Left renal pelvis (tissue), 4 donors: Measurements from ENCODE around the gene FOXL2. TPM values are rescaled to one million over a fixed set of nuclear protein-coding genes. Genes with fewer than 3 reads are reported as not detected.

ENCODE experiments used
- DNase-seq, 4 donors: peaks; one replicate each; pipeline ENCODE4 v3.0.0-alpha.2; 2013; ENCODE audit warnings: low read depth in 4 of 4, low spot score in 3 of 4
- polyA plus RNA-seq, 4 donors: library from polyadenylated mRNA; unstranded; fragments of 120-200 nt; gene quantifications; one replicate each; pipeline ENCODE4 v1.2.1, GENCODE V29; 2013; ENCODE audit not compliant: insufficient read length in 4 of 4

FOXL2 gene
- not detected for polyA plus RNA-seq

DNA sequence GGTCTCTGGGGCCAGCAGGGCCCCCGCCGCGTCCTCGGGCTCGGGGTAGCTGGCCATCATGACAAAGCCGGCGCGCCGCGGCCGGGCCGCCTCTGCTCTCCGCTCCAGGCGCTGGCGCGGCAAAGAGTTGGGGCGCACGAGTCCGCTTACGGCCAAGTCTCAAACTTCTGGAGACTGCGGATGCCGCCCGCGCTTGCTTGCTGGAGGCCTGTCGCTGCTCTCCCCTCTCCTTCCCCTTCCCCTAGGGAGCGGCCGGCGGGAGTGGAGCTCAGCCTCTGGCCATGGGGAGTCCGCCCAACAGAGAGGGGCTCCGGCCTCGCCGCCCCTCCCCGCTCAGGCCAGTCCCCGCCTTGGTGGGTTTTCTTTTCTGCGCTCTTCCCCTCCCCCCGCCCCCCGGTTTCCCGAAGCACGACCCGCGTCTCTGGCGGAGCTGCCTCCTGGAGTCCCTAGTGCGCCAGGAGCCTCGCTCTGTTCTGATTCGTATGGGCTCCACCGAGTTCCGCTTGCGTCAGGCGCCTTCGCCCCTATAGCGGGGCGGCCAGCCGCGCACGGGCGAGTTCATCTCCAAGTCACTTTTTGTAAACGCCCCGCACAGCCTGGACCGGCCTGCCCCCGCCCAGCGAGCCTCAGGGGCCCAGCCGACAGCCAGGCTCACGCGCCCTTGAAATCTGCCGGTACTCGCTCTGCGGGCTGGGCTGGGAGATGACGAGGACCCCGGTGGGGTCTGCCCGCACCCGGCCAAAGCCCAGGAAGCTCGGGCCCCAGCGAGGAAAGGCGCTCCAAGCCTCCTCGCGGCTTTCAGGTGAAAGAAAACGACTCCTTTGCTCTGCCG lies at the start of gene FOXL2, which contains the start of gene FOXL2NB:
Gene FOXL2 (minus strand): TSS at position 475 of the 832 bp plus-strand sequence. CDS start 415 bp downstream, at position 60.
Gene FOXL2NB (plus strand): TSS at position 555 of the 832 bp plus-strand sequence. CDS start 148 bp downstream, at position 703.
- DNase-seq = no peak

DNA sequence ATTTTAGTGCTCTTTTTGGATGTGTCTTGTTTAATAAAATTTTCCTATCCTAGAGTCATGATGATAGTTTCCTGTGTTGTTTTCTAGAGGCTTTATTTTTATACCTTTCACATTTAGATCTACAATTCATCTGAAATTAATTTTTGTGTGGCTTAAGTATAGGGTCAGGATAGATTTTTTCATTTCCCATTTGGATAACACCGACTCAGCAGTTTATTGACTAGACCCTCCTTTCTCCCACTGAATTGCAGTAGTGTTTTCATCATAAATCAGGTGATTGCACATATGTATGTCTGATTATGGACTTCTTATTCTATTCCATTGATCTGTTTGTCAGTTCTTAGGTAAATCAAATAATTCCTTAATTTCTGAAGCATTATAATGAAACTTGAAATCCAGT lies 48.8 kb upstream of the FOXL2 start:
- DNase-seq = no peak

DNA sequence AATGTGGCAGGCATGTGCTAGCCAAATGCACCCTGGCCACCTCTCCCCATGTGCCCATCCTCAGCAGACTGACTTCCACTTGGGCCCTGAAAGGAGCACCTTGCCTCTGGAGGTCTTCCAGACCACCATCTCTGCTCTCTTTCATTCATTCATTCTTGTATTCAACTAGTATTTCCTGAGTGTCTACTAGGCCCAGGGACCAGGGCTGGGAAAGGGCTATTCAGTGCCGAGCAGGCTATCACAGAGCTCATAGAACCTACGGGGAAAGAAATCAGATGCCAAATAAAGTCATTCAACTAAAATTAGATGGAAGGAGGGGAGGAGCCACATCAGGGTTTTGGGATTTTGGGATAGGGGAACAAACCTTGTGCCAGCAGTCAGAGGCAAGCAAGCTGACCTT lies 40.2 kb upstream of the FOXL2 start:
- DNase-seq = no peak

DNA sequence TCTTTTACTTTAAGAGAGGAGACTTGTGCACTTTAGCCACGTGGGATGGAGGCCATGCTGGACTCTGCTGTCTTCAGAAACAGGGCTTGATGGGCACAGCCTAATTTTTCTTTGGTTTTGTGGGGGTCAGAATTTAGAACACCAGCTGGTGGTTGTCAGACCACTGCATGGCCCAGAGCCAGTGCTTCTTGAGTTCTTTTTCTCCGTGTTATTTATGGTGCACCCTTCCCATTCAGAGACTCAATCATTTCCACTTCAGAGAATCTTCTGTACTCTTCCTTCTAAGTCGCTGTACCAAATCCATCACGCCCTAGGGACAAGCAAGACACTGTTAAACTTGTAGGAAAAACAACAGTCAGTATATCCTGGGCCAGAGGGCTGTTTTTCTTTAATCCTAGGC lies 39.0 kb upstream of the FOXL2 start:
- DNase-seq = no peak

DNA sequence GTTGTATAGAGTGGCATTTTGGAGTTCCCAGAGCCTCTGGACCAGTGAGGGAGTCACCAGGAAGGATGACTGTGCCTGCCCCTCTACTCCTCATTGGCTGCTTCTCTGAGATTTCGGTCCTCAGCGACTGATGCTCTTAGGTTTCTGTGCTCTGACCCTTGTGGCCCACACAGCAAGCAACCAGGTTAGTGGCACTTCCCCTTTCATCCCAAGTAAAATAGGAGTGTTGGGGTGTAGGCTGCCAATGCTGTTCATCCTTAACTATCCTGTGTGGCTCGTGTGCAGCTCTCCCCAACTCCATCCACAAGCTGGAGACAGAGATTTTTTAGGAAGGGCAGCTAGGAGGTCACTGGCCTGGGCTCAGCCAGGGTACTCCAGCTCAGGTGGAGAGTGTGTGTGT lies 37.9 kb upstream of the FOXL2 start:
- no peak for DNase-seq

DNA sequence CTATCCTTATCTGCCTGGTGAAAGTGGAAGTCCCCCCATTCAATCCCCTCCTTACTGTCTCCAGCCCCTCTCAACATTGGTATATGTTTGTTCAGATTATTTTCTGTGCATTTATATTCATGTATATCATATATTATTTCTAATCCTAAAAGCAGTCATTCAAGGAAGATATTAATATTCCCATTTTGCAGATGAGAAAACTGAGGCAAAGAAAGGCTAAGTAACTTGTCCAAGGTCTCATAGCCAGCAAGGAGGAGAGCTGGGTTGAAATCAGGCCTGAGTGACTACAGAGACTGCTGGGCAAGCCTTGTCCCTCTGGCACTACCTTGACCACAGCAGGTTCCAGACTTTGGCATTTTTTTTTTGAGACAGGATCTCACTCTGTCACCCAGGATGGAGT lies 29.1 kb upstream of the FOXL2 start:
- no peak for DNase-seq

DNA sequence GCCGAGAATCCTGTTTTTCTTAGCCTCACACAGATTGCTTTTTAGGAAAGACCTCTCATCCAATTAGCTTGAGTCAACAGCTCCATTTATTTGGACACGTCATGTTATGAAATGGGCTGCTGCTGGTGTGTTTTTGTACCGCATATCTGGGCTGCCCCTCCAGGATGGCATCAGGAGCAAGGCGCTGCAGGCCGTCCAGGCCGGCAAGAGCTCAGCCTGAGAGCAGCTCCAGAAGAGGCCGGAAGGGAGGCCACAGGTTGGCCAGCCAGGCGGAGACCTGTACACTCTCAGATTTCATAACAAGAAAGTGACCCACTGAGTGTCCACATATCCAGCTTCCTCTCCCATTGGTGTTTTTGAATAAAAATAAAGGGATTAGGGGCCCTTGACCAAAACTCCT lies 28.4 kb upstream of the FOXL2 start:
- DNase-seq = no peak

DNA sequence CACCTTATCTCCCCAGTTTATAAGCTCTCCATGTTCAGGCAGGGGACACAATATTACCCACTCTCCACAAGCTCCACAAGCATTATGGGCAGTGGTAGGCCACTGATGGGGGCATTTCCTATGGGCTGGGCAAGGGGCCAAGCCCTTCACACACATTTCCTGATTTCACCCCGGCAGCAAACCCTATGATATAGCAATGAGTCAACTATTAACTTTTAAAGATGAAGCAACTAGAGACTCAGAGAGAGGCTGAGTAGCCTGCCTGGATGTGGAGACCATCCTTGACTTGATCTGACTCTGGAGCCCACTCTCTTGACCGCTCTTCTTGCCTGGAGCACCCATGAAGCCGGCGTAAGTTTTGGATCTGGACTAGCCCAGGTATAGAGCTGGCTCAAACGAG lies 27.5 kb upstream of the FOXL2 start:
- no peak for DNase-seq

DNA sequence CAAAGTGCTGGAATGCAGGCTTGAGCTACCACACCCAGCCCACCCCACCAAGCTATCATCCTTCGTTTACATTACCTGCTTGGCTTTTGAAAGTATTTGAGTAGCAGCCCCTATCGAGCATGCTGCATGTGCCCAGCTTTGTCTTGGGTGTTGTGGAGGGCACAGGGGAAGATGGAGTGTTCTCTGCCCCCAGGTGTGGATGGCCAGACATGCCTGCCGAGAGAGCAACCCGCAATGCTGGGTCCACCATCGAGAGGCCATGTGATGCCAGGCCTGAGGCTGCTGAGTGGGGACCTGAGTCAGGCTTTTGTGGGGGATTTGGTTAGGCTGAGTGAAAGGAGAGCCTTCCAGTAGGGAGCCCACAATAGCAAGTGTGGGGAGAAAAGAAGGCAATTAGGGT lies 26.0 kb upstream of the FOXL2 start:
- no peak for DNase-seq

DNA sequence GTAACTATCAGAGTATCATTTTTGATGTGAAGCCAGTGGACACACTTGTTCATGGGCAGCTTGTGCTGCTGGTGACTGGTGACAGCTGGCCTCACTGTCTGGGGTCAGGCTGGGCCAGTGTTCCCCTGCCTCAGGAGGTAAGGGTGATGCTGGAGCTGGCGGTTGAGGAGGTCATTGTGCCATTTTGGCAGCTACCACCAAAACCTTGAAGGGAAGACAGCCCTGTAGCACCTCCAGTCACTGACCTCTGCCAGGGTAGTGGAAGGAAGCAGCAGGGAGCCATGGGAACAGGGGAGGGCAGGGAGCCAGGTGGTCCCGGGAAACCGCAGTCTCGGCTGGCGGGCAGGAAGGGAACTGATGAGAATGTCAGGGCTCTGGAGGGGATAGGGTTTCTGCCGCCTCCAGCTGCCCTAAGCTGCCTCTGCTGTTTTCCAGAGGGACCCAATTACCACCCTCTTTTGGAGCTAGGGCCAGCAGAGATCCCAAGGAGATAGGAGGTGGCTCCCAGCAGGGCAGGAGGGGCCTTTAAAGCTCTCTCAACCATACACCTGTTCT lies 24.9 kb upstream of the FOXL2 start:
- DNase-seq = no peak

DNA sequence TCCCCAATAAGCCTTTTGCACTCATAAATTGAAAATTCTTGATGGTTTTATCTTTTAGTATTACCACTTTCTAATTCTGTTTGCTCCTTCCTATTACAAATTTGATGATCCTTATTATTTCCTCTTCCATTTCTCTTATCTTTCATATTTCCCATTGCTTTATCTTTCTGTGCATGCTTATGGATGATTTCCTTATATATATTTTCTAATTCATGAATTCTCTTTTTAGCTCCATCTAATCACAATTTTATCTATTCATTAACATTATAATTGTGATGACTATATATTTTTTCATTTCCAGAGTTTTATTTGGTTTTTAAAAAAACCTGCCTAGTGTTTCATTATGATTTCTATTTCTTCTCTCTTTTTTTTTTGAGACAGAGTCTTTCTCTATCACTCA lies 18.0 kb upstream of the FOXL2 start:
- no peak for DNase-seq

DNA sequence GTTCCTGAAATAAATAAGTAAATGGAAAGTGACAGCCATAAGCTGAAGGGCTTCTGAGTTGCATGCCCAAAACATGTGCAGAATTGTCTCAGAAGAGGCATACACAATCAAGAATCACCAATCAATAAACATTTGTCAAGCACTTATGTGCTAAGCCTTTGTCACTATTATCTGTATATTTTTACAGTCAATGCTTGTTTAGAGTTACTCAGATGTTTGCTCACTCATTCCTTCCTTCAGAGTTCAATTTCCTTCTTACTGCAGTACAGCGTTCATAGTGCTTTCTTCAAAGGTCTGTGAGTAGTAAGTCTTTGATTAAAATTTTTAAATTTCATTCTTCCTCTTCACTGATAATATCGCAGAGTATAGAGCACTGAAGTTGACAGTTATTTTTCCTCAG lies 17.3 kb upstream of the FOXL2 start:
- DNase-seq = no peak

DNA sequence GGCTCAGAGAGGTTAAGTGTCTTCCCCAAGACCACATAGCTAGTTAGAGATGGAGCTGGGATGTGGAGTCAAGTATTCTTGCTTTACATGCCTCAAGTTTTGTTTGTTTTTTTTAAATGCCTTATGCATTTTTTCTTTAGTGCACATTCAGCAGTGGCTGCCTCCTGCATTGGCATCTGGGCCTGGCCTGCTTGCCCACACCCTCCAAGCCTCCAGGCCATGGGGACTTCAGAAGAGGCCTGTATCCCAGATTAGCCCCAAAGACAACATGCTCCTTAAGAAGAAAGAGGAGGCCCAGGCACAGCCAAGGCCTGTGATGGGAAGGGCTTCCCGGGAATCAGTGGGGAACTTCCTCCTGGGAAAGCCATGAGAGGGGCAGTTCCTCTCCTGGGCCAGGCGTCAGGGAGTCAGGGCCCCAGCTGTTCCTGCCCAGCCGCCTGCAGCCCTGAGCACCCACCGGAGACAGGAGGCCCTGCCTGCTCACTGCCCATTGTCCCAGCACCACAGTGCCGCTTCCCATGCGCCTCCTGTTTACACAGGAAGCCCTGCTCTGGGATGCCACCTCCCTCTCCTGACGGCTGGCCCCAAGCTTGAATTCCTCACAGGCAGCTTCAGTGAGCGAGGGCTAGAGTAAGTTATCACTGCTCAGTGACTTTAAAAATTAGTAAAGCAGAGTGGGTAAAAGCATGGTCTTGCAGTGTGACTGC lies 16.1 kb upstream of the FOXL2 start:
- DNase-seq = no peak

DNA sequence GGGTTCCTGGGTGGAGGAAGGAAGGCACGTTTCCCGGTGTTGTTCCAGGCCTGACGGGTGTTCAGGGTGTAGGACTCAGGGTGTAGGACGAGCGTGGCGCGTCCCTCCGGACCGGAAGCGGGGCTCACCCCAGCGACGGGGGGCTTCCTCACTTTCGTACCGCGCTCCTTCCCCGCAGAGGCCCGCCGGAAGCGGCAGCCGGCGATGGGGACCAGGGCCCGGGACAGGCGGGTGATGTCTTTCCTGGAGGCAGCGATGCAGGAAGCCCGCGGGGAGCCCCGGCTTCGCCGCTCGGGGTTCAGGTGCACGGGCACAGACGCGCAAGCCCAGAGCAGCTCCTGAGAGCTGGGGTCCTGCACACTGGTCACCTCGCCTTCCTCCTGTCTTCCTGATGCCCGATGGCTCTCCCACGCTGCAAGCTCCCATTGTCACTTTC lies 13.5 kb upstream of the FOXL2 start:
- no peak for DNase-seq

DNA sequence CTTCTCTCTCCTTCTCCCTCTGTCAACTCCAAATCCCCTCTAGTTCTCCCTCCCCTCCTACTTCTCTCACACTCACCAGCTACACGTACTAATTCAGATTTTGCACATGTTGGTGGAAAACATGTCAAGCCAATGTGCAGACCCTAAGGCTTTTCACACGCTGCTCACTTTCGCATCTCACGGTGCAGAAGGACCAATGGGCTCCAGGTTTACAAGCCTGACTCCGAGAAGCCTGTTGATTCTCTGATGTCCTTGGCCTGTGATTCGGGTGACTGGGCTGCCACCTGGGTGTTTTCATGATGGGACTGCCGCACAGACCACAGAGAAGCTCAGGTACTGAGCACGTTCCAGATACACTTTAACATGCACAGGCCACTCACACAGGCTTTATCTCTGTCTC lies 3.8 kb upstream of the FOXL2 start:
- no peak for DNase-seq

DNA sequence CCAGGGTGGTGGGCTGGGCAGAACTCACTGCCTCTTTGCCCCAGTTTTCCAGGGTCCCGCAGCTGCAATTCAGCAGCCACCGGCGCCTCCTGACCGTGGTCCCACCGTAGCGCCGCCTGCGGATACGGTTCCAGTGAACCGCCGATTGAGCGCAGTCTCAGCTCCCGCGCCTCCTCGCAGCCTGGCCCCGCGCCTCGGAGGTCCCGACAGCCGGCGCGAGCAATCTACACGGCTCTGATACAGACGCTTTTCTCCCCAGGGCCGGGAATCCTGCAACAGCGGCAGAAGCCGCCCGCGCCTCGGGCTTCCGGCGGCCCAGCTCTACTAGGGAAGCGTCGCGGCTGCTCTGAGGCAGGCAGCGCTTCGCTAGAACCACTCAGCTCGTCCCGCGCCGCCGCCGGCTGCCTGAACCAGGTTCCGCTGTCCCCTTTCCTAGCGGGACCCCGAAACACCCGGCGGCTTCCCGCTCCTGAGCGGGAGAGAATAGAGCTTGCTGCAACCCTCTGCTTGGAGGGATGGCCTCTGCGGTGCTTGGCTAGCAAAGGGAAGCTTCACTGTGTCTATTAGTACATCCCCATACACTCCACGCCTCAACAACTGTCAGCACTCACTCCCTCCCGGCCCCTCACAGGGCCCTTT lies 3.2 kb upstream of the FOXL2 start:
- DNase-seq = no peak

DNA sequence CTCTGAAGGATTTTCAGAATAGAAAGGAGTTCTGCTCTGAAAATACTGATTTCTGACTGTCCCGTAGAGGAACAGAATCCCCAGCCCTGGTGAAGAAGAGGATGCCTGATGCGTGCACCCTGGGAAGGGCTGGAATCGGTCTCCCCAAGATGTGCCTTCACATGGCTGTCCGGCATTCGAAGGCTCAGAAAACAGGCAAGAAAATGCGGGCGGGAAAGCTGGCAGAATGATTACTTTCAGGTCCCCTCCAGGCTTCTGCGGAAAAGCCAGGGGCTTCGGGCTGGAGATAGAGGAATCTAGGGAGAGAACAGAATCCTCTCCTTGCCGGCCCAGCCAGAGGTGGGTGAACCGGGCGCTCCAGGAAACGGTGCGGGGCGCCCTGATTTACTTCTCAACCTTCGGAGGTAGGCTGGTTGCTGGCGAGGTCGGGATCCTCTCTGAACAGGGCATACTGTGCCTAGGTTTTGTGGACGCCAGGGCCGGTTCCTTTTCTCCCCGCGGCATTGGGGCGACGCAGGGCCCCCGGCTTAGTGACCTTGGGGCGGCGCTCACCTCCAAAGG lies 2.6 kb upstream of the FOXL2 start:
- DNase-seq = no peak

DNA sequence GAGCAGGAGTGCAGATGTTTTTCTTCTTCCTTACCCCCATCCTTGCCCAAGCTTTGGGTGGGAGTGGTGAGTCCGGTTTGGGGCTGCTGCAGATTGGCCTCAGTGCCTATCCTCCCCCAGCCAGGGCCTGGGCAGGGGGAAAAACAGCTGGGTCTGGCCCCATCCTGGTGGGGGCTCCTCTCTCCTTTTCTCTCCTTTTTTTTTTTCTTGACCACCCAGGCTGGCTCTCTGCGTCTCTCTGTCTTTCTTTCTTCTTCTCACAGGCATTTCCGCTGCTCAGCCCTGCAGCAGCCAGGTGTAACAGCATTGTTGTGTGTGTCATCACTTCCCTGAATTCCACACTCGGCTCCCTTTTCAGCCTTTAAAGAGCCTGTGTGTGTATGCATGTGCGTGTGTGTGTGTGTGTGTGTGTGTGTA lies 2.1 kb upstream of the FOXL2 start:
- no peak for DNase-seq

DNA sequence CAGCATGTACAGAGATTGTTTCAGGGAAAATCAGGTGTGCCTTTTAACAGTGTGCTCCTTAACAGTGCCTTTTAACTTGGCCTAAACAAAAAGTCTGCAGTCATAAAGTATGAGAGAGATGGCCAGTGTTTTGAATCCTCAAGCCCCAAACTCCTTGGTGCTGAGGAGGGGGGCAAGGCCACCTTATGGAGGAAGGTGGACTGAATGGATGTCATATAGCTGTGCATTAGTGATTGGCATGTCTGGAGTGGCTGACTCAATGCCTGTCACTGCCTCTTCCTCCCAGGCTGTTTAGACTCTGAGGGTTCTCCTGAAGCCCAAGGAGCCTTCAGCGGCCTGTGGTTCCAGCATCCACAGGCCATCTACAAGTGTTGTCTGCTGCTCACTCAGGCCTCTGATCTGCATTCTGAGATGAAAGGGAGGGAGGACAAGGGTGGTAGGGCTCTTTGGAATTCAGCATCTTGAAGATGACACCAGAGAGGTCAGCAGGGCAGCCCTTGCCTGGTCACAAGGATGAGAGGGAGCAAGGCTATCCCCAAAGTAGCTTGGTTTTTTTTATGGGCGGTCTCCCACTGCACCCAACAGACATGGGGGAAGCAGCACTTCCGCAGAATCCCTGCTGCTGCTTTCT lies 1.5 kb upstream of the FOXL2 start:
- DNase-seq = no peak

DNA sequence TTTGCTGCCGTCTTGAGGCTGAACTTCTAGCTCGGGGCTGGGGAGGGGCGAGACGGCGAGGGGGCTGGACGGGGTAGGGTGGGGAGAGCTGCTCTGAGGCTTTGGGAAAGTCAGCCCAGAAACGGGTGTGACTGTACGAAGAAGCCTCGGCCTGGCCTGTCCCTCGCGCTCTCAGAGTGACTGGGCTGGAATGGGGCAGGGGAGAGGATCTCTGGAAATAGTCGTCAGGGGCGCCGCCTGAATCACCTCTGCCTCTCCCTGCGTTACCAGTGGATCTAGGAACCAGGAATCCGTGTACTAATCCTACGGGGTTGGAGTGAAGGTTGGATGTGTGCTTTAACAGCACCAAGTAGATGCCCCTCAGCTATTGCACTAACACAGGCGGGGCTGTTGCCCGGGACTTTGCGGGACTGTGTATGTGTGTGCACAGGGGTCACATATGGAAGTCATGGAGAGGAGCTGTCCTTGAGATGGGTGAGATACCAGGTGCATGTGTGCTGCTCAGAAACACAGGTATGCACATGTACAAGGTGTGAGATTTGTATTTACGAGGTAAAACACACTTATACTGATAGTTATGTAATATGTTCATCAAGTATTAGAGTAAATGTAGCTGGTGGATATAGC lies 671 bp upstream of the FOXL2 start:
- DNase-seq = no peak
